Measurements from ENCODE around the gene SLC29A4.
"Not testable (repeated sequence)": the region's sequence is repeated elsewhere in the genome, so short reads cannot be mapped to it uniquely, and the experiment has no call there.

The SLC29A4 gene, protein sequence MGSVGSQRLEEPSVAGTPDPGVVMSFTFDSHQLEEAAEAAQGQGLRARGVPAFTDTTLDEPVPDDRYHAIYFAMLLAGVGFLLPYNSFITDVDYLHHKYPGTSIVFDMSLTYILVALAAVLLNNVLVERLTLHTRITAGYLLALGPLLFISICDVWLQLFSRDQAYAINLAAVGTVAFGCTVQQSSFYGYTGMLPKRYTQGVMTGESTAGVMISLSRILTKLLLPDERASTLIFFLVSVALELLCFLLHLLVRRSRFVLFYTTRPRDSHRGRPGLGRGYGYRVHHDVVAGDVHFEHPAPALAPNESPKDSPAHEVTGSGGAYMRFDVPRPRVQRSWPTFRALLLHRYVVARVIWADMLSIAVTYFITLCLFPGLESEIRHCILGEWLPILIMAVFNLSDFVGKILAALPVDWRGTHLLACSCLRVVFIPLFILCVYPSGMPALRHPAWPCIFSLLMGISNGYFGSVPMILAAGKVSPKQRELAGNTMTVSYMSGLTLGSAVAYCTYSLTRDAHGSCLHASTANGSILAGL

DNA sequence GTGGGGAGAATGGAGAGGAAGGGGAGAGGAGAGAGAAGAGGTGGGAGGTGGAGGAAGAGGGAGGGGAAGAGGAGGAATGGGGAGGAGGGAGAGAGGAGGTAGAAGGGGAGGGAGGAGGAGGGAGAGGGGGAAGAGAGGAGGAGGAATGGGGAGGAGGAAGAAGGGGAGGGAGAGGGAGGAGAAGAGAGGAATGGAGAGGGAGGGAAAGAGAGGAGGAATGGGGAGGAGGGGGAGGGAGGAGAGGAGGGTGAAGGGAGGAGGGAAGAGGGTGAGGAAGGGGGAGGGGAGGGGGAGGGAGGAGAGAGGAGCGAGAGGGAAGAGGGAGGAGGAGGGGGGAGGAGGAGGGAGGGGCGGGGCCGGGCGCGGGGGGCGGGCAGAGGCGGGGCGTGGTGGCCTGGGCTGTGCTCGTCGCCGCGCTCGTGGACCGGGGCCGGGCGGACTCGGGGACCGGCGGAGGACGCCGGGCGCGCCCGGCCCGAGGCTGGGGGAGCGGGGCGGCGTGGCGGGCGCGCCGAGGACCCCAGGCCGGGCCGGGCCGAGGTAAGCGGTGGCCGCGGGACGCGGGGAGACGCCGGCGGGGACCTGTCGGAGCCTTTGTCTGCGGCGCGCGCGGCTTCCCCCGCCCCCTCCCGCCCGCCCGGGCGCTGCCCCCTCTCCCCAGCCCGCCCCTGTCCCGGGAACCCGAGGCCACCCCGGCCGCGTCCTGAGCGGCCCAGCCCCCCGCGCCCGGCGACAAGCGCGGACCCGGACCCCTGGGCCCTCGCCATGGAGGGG, at the start of gene SLC29A4:
TSS of gene SLC29A4 (plus strand) at position 401 of the 774 bp plus-strand sequence. CDS start 4,874 bp downstream, outside the sequence.
- Histone ChIP-seq H3K4me1 (peaks cover 6% of the 10 kb centered on the region), H3K9me3 (no peaks in the 10 kb centered on the region), H3K27me3 (ENCODE audit: low read depth) (no peaks in the 10 kb centered on the region), H3K36me3 (replicated peaks) (no peaks in the 10 kb centered on the region), H3K4me3 (peak within 1 kb of the TSS; percentile 42)
- in situ Hi-C loops (cut with MboI; ENCODE audit: low sequenced_read_pairs), result no loop called here
- peak in 1 of 2 experiments; percentile 71 for DNase-seq (ENCODE audit: low spot score in 2 of 2)

DNA sequence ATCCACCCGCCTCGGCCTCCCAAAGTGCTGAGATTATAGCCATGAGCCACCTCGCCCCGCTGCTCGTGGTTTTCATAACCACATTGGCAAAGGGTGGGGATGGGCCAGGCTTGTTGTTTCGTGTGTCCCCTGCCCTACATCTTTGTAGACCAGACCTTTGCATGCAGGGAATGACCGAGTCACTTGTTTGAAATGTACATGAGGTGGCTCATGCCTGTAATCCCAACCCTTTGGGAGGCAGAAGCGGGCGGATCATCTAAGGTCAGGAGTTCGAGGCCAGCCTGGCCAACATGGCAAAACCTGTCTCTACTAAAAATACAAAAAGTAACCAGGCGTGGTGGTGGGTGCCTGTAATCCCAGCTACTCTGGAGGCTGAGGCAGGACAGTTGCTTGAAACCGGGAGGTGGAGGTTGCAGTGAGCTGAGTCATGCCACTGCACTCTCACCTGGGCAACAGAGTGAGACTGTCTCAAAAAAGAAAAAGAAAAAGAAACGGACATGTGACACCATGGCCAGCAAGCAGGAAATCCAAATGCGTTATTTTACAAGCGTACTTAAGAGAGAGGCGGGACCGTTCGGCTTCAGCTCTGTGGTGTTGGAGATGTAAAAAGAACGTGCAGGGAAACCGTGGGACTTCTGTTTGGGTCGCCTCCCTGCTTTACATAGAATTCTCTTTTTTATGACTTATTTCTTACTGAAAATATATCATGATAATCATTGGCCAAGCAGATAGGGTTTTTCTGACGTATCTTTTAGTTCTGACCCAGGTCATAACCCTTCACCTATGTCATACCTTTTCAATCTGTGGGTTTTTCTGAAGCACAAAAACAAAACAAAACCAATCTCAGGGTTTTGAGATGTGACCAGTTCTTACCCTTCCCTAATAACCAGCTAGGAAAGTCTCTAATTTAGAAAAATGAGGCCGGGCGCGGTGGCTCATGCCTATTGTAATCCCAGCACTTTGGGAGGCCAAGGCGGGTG, 47.6 kb upstream of the SLC29A4 start:
- Histone ChIP-seq H3K36me3 (replicated peaks) (peaks cover 12% of the 10 kb centered on the region), H3K9me3 (no peaks in the 10 kb centered on the region), H3K4me3 (no peak overlapping the region), H3K27me3 (ENCODE audit: low read depth) (no peaks in the 10 kb centered on the region), H3K4me1 (no peaks in the 10 kb centered on the region)
- DNase-seq (ENCODE audit: low spot score in 2 of 2), result no peak
- in situ Hi-C loops (cut with MboI; ENCODE audit: low sequenced_read_pairs), result loop anchor here (25.0 kb wide), 1 partner anchor 227 kb away; no protein-coding TSS in a partner anchor

DNA sequence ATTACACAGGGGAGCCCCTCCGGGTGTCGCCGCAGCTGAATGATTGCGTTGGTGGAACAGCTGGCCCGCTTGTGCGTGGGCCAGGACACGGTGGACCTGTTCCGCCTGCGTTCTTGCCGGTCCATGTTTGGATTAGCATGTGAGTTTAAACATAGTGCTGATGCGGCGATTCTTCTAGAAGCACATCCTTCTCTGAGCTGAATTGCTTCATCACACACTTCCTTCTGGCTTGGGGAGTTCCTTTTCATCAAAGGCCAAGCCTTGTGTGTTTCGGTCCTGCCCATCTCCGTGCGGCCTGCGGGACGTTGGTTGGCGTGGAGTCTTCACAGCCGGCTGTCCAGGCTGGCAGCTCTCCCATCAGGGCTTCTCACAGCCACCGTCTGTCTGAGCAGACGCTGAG, 45.5 kb upstream of the SLC29A4 start:
- Histone ChIP-seq H3K4me3 (no peak overlapping the region), H3K9me3 (no peaks in the 10 kb centered on the region), H3K27me3 (ENCODE audit: low read depth) (no peaks in the 10 kb centered on the region), H3K4me1 (peaks cover 10% of the 10 kb centered on the region), H3K36me3 (replicated peaks) (0 out of 2 replicates have a peak, but pooled peaks cover 2% of the 10 kb centered on the region)
- no peak for DNase-seq (ENCODE audit: low spot score in 2 of 2)
- in situ Hi-C loops (cut with MboI; ENCODE audit: low sequenced_read_pairs), result loop anchor here (25.0 kb wide), 1 partner anchor 225 kb away; no protein-coding TSS in a partner anchor

- Histone ChIP-seq H3K36me3 (replicated peaks) (no peaks in the 10 kb centered on the region), H3K4me3 (no peak overlapping the region), H3K9me3 (no peaks in the 10 kb centered on the region), H3K4me1 (peaks cover 10% of the 10 kb centered on the region), H3K27me3 (ENCODE audit: low read depth) (no peaks in the 10 kb centered on the region)
- no peak for DNase-seq (ENCODE audit: low spot score in 2 of 2)
- in situ Hi-C loops (cut with MboI; ENCODE audit: low sequenced_read_pairs), result loop anchor here (25.0 kb wide), 1 partner anchor 224 kb away; no protein-coding TSS in a partner anchor
These were observed 44.2 kb upstream of the SLC29A4 start for GRCh38 chr7:5238500-5238899.

DNA sequence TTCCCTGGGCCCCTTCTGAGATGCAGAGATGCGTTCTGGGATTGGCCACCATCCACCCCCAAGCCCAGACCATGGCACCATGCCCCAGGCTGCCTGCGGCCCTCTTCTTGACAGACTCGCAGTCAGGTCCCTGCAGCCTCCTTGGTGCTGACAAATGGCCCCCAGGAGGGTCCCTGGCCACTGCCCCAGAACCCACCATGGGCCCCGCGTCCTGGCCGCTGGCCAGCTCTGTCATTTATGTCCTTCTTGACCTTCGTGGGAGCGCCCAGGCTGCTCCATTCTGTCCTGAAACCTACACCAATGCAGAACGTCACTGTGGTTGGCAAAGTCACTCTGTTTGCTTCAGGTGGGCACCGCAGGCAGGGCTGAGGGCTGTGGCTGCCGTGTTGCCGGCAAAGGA, 39.5 kb upstream of the SLC29A4 start:
- H3K4me1 ChIP-seq, result peaks cover 10% of the 10 kb centered on the region
- in situ Hi-C loops (cut with MboI; ENCODE audit: low sequenced_read_pairs), result loop anchor here (25.0 kb wide), 1 partner anchor 219 kb away; no protein-coding TSS in a partner anchor
- no peak for DNase-seq (ENCODE audit: low spot score in 2 of 2)
- H3K27me3 ChIP-seq (ENCODE audit: low read depth), result no peaks in the 10 kb centered on the region
- 0 out of 2 replicates have a peak, but pooled peaks cover 3% of the 10 kb centered on the region for H3K9me3 ChIP-seq
- no peaks in the 10 kb centered on the region for H3K36me3 ChIP-seq (replicated peaks)
- no peak overlapping the region for H3K4me3 ChIP-seq

DNA sequence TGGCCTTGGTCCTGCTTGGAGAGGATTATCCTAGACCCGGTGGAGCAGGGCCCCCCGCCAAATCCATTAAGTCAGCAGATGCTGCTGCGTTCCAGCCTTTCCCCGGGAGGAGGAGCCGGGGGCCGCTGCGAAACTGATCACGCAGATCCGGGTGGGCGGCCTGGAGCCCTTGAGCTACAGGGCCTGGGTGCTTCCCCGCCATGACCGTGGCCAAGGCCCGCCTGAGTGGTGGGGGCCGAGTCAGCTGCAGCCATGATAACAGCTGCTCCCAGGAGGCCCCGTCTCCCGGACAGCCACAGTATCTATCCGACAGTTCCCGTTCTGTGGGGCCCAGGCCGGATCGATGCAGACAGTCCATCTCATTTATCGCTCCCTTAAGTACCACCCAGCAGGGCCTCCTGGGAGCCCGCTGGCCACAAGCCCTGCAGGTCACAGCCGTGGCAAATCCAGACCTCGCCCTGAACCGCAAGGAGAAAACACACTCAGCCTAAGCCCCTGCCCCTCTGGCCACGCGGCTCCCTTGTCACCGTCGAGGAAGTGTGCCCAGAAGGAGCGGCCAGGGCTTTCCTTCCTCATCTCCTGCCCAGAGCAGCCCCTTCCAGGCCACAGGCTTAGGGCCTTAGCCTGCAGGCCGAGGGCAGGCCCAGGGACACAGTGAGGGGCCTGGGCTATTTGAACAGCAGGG, 34.4 kb upstream of the SLC29A4 start:
- in situ Hi-C loops (cut with MboI; ENCODE audit: low sequenced_read_pairs), result loop anchor here (25.0 kb wide), 1 partner anchor 214 kb away; no protein-coding TSS in a partner anchor
- Histone ChIP-seq H3K36me3 (replicated peaks) (no peaks in the 10 kb centered on the region), H3K27me3 (ENCODE audit: low read depth) (no peaks in the 10 kb centered on the region), H3K9me3 (0 out of 2 replicates have a peak, but pooled peaks cover 3% of the 10 kb centered on the region), H3K4me1 (no peaks in the 10 kb centered on the region), H3K4me3 (no peak overlapping the region)
- DNase-seq (ENCODE audit: low spot score in 2 of 2), result no peak

- H3K4me1 ChIP-seq; H3K4me3 ChIP-seq; H3K27me3 ChIP-seq (ENCODE audit: low read depth); H3K9me3 ChIP-seq; DNase-seq (ENCODE audit: low spot score in 2 of 2); H3K36me3 ChIP-seq (replicated peaks); in situ Hi-C loops (cut with MboI; ENCODE audit: low sequenced_read_pairs): not testable (repeated sequence)
These were observed 32.0 kb upstream of the SLC29A4 start for GRCh38 chr7:5250787-5251186.

GRCh38 chr7:5253529-5253928, 29.2 kb upstream of the SLC29A4 start:
- H3K4me3 ChIP-seq; in situ Hi-C loops (cut with MboI; ENCODE audit: low sequenced_read_pairs); H3K27me3 ChIP-seq (ENCODE audit: low read depth); H3K9me3 ChIP-seq; H3K36me3 ChIP-seq (replicated peaks); H3K4me1 ChIP-seq; DNase-seq (ENCODE audit: low spot score in 2 of 2): not testable (repeated sequence)

DNA sequence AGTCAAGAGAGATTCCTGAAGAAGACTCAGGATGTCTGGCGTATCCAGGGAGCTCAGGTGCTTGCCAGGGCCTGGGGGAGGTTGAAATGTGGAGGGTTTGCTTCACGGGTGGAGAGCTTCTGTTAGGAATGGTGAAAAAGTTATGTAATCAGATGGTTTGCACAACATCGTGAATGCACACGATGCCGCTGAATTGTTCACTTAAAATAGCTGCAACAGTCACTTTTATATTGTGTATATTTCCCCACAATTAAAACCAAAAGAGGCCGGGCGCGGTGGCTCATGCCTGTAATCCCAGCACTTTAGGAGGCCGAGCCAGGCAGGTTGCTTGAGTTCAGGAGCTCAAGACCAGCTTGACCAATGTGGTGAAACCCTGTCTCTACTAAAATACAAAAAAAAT, 28.4 kb upstream of the SLC29A4 start:
- H3K4me1 ChIP-seq; H3K36me3 ChIP-seq (replicated peaks); H3K27me3 ChIP-seq (ENCODE audit: low read depth); H3K9me3 ChIP-seq; H3K4me3 ChIP-seq; DNase-seq (ENCODE audit: low spot score in 2 of 2); in situ Hi-C loops (cut with MboI; ENCODE audit: low sequenced_read_pairs): not testable (repeated sequence)

DNA sequence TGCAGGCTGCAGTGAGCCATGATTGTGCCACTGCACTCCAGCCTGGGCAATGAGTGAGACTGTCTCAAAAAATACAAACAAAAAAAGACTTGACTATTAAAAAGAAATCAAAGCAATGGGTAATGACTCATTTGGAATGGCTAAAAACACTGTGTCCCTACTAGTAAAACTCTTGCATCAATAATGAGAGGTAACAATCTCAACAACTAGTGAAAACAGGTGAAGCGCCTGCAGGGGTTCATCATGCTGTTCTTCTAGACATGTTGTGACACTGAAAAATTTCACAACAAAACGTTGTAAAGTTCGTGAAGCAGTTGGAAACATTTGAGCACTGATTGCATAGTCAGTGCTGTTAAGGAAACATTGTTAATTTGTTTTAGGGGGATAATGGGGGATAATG, 26.9 kb upstream of the SLC29A4 start:
- no peaks in the 10 kb centered on the region for H3K27me3 ChIP-seq (ENCODE audit: low read depth)
- H3K9me3 ChIP-seq, result no peaks in the 10 kb centered on the region
- no peak for DNase-seq (ENCODE audit: low spot score in 2 of 2)
- H3K4me1 ChIP-seq, result no peaks in the 10 kb centered on the region
- in situ Hi-C loops (cut with MboI; ENCODE audit: low sequenced_read_pairs), result no loop called here
- no peaks in the 10 kb centered on the region for H3K36me3 ChIP-seq (replicated peaks)
- H3K4me3 ChIP-seq, result no peak overlapping the region

GRCh38 chr7:5260530-5261068, 22.1 kb upstream of the SLC29A4 start:
- in situ Hi-C loops (cut with MboI; ENCODE audit: low sequenced_read_pairs); H3K36me3 ChIP-seq (replicated peaks); H3K4me3 ChIP-seq; H3K4me1 ChIP-seq; H3K27me3 ChIP-seq (ENCODE audit: low read depth); H3K9me3 ChIP-seq; DNase-seq (ENCODE audit: low spot score in 2 of 2): not testable (repeated sequence)

DNA sequence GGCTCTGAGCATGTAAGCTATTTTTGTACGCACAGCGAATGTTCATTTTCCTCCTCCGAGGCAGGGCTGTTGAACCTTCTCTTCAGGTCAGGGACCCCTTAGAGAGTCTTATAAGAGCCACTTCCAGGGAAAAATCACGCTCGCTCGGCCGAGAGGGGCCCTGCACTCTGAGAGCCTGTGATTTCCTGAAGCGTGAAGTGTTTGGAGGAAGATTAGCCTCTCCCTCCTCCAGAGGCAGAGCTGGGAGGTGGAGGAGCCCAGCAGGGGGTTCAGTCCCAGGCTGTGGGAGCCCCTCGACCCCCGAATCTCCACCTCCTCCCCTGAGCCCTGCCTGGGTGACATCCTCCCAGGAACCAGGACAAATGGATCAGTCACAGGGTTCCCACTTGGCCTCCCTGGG, 19.7 kb upstream of the SLC29A4 start:
- H3K9me3 ChIP-seq; in situ Hi-C loops (cut with MboI; ENCODE audit: low sequenced_read_pairs); DNase-seq (ENCODE audit: low spot score in 2 of 2); H3K36me3 ChIP-seq (replicated peaks); H3K4me1 ChIP-seq; H3K4me3 ChIP-seq; H3K27me3 ChIP-seq (ENCODE audit: low read depth): not testable (repeated sequence)
